ENCODE measurements around the gene SMAD5.

SMAD5 gene

DNA sequence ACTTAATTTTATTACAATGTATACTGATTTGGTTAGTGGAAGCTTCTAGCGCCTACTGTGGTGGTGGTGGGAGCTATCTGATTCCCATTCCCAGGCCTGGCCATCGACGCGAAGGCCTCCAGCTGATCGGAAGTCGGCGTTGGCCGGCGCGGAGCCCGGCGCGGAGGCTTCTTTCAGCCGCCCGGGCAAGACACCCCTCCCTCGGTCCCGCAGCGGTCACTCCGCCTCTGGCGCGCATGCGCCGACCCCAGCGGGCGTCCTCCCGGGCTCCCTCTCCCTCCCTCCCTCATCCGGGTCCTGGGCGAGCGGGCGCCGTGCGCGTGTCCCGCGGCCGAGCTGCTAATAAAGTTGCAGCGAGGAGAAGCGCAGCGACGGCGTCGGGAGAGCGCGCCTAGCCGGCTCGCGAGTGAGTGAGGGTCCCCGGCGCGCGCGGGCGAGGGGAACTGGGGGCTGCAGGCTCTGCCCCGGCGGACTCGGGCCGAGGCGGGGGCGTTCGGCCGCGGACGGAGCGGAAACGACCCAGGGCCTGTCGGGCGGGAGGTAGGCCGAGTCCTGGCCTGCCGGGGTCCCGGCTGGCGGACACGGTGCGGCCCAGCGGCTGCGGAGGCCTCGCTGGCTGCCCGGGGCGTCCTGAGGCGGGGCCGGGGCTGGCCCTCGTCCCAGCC lies at the start of gene SMAD5:
Gene SMAD5 (plus strand): TSS at position 289 of the 665 bp plus-strand sequence. CDS start 20,916 bp downstream, outside the sequence.
- peak; percentile 82 to 93 for DNase-seq

DNA sequence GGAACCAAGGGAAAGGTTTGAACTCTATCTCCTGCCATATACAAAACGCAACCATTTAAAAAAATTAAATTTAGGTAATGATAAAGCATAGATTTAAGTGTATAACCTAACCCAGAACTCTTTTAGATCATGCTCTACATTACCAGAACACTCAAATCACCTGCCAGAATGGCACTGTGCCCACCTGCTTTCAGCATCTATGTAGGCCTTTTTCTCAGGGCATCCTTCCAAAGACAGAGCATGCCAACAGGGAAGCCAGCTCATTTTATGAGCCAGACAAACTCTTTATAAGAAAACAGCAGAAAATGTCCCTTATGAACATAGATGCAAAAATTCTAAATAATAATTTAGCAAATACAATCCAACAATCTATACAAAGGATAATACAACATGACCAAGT lies 47.9 kb upstream of the SMAD5 start:
- DNase-seq = no peak

DNA sequence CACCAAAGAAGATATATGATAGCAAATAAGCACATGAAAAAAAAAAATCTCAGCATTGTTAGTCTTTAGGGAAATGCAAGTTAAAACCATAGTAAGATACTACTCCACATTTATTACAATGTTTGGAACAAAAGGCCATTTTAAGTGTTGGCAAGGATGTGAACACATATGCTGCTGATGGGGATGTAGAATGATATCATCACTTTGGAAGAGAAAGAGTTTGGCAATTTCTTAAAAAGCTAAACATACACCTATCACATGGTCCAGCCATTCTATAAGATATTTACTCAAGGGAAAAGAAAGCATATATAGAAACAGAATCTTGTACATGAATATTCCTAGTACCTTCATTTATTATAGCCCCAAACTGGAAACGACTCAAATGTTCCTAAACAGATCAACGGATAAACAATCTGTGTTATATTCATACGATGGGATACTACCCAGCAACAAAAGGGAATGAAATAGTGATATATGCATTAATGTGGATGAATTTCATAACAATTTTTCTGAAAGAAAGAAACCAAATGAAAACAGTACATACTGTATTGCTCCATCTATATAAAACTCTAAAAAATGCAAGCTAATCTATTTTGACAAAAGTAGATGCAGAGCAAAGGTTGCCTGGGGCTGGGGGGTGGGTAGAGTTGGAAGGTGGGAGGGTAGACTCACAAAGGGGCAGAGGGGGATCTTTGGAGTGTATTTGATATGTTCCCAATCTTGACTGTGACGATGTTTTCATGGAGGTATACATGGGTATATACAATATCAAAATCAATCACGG lies 45.7 kb upstream of the SMAD5 start:
- DNase-seq = no peak

DNA sequence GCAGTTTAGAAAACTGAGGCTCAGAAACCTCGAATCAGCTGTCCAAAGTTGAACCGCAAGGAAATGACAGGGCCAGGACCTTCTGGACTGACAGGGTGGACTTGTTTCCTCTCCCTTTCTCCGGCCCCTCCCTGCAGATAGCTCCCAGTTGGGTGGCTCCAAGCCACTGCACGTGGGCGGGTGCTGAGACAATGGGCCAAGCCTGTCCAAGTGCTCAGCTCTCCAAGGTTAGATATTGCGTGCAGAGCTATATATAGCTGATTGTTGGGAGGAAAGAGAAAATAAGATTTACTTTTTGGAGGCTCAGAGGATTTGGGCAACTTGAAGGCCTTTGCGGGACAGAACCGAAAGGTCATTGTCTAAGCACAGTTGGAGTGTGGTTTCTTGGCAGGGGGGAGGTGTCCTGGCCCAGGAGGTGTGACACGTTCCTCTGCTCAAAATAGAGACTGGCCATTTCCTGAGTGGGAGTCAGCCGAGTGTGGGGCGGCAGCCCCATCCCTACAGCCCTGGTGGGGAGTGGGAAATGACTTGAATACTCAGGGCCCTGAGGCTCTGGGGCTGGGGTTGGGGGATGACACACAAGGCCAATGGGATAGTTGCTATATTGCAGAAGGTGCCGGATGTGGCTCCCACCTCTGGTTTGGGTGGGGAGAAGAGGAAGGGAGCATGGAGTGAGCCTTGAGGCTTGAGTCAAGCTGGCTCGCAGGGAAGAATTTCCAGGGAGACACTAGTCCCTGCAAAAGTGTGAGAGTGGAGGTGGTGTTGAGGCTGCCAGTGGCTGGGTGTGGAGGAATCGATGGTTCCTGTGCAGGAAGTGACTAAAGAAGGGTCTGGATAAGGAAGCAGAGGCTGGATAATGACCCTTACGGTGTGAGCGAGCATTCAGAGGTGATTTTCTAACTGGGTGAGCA lies 44.4 kb upstream of the SMAD5 start:
- no peak for DNase-seq

DNA sequence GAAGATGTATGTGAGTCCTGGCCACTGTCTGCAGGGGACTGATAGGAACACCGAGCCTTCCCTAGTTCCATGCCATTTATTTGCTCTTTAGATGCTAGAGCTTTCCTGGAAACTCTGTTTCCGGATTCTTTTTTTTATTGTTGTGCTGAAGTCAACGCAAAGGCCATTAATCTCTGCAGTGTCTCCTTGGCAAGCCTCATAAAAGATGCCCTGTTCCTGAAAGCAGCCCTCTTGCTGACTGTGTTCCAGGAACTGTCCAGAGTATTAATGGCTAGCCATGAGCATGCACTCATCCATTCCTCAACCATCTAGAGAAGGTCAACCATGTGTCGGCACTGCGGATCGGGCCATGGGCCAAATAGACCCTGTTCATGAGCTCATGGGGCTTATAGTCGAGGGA lies 42.9 kb upstream of the SMAD5 start:
- DNase-seq = no peak

DNA sequence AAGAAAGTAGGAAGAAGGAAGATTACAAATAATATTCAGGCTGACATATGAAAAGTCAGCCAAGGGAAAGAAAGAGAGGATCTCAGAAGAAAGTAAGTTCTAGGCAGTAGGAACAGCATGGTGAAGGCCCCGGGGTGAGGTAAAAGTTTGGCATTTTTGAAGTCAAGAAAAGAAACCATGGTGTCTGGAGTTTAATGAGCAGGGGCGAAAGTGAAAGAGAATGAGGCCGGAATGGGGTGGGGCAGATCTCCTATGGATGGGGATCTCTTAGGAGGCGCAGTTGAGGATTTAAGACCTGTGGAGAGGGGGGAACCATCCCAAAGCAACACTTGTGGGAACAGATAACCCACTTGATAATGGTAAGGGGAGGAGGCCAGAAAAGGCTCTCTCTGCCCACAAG lies 42.3 kb upstream of the SMAD5 start:
- no peak for DNase-seq

DNA sequence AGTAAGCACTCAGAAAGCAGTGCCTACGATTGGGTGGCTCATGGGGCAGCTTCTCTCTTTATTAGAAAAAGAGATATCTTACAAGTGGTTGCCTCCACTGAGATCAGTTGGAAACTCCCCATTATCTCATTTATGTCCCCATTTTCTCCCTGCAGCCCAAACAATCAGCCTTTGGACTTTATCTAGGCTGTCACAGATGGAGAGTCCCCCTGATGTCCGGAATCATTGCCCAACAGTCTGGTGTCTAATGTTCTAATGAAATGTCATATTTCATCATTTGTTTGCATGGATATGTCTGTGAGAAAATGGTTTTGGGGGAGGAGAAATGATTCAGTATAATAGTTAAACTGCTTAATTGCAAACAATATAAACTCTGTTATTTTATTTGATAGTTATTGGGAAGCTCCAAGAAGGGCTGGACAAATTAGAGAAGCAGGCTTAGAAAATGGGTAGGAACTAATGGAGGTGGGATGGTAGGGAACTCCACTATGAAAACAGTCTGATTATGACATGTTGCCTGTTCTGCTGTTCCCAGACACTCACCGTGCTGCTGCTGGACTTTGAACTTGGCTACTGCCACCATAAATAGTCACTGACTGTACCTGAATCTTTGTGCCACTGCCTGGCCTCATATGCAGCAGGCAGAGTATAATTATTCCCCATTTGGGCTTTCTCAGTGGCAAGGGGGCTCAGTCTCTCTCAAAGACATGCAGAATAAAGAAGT lies 38.3 kb upstream of the SMAD5 start:
- DNase-seq = no peak

DNA sequence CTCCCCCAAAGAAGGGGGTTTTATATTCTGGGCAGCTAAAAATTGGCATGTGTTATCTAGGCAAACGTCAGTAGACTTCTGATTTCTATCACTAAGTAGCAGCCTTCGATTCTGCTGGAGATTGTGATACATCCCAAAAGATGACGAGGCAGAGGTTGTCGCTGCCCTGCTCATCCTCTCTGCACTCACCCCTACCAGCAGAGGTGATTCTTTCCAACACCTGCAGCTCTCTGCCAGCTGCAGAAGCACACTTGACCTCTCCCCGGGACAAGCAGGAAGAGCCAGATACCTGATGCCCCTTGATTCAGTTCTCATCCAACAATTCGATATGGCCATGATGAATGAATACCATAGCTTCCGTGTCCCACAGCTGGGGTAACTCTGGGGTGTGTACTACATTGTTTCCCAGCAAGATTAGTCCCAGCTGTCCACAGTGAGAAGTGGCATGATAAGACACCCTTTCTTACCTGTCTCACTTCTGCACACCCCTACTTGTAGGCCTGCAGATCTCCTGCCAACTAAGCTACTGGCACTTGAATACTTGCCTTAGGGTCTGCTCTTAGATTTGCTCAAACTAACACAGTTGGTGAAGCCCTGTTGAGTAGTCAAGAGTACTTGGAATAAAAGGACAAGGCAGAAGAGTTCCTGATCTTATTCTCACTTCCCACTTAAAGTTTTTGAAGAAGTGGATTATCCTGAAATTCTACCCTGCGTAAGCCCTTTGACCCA lies 37.6 kb upstream of the SMAD5 start:
- peak; percentile 5 to 35 for DNase-seq

DNA sequence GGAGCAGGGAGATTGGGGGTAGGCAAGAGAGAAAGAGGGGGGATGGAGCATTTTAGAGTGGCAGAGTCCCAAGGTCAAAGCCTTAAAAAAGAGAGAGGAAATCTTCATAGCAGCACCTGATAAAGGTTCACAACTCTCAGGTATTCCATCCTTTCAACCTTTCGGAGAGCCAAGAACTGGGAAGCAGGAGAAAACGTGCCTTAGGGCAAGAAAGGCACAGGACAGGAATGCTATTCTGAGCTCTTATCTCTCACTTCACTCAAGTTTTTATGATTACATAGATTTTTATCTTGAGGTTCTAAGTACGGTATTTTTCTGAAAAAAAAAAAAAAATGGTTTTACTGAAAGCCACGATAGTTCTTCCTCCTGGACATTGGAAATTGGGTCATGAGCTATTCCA lies 34.5 kb upstream of the SMAD5 start:
- no peak for DNase-seq

DNA sequence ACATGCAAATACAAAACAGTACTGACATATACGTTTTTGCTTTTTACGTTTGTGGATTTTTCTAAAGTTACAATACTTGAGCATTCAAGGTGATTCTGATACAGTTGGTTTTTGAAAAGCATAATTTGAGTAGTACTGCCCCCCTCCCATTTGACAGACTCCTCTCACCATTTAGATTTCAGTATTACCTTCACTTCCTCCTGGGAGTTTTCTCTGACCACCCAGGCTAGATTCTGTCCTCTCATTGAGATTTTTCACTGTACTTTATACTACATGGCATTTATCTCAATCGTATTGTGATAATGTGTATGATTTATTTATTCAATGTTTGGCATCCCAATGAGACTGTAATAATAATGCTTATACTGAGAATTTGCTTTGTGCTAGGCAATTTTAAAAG lies 32.8 kb upstream of the SMAD5 start:
- no peak for DNase-seq

DNA sequence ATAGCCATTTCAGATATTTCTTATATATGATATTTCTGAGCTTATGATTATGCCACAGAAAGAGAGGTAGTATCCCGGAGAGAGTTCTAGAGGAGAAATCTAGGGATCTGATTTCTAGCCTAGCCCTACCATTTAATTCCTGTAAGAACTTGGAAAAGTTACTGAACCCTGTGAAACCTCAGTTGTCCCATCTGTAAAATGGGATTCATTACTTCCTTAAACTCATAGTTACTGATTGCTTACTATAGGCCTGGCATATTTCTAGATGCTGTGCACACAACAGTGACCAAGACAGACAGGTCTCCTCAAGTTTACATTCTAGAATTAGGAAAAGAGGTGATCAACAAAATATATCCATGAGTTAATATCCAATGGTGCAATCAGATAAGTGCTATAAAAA lies 30.8 kb upstream of the SMAD5 start:
- DNase-seq = no peak

DNA sequence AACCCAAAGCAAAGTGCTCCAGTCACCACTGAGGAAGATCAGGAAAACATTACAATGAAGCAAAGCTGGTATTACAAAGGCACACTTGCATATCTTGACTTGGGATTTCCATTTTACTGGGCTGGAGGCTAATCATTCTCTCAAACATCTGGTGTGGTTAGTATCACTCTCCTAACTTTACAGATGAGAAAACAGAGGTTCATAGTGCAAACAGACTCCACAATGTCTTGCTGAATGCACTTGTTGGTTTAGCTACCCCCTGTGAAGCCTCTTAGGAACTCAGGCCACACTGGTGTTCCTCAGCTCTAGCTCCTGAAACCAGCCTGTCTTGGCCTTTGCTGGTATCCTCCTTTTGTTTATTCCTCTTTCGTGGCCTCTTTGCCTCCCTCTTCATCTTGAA lies 29.5 kb upstream of the SMAD5 start:
- no peak for DNase-seq

DNA sequence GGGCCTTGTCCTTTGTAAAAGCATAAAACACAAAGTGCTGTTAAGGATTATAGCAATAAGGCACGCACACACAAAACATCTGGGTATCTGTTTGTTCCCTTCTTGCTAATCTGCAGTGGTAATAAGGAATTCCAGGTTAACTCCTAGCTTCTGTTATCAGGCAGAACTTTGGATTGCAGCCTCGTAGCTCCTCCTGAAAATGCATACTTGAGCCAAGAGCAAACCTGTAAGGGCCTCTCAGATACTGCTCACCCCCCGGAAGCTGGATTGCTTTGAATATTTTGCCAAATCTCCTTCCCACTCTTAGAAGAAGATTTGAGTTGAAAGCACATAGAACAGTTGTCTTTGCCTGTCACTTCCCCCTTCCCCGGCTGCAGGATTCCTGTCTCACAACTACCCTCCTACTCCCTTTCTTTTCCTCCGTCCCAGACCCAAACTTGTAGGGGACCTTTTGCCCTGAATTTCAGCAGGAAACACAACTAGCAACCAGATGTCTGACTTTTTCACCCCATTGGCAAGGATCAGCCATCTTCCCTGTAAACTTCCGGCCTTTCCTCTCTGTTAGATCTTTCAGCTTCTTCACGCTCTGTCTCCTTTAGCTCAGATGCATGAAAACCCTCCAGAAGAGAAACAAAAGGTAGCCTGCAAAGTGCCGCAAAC lies 28.2 kb upstream of the SMAD5 start:
- no peak for DNase-seq

DNA sequence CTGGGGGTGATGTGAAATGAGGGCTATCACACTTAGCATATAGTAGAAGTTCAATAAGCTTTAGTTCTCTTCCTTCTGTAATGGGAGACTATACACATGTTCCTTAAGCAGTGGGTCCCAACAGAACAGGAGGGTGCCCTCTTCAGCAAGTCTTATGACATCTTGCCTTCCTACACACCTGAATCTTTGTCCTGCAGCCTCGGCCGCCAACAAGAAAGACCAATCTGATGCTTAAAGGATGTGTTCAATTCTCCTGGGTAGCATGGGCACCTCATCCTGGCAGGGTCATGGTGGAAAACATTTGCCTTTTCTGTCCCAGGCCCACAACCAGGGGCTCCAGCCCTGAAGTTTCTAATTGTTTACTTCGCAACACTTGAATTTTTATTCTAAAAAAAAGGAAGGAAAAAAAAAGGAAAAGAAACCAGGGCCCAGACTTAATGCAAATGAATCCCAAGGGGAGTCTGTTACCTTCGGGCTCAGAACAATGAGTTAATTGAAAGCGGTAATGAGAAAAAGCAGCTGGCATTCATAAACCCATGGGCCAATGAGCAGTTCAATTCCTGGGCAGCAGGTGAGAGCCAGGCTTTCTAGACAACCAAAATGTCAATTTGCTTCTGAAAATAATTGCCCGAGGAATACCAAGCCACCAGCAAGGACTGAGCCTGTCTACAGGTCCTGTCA lies 26.2 kb upstream of the SMAD5 start:
- no peak for DNase-seq

DNA sequence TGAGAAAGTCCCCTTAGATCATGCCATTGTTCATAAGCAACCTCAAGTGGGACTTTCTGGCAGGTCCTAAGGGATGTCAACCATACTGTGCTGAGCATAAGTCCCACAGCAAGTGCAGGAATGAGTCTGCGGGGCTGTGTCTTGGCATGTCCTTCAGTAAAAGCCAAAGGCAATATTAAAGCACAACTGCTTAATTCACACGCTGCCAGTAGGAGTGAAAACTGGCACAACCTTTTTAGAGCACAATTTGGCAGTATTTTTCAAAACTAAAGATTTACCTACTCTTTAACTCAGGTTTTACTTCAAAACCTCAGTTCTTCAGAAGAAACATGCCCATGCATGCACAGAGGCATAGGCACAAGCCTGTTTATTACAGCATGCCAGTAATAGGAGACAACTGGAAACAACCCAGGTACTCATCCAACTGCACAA lies 24.4 kb upstream of the SMAD5 start:
- no peak for DNase-seq

DNA sequence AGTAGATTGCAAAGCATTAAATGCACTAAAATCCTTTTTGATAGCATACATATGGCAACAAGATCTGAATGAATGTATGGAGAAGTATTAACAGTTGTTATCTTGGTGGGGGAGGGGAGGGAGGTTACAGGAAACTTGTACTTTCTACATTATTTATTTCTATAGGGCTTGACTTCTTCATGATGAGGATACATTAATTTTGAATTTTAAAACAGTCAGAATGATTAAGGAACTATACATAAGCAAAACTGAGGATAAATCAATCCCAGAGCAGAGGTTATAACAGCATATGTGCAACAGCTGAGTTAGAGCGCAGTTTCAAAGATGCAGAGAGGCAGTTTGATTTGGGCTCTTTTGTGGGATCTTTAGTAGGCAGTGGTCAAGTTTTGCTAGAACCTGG lies 23.9 kb upstream of the SMAD5 start:
- no peak for DNase-seq

DNA sequence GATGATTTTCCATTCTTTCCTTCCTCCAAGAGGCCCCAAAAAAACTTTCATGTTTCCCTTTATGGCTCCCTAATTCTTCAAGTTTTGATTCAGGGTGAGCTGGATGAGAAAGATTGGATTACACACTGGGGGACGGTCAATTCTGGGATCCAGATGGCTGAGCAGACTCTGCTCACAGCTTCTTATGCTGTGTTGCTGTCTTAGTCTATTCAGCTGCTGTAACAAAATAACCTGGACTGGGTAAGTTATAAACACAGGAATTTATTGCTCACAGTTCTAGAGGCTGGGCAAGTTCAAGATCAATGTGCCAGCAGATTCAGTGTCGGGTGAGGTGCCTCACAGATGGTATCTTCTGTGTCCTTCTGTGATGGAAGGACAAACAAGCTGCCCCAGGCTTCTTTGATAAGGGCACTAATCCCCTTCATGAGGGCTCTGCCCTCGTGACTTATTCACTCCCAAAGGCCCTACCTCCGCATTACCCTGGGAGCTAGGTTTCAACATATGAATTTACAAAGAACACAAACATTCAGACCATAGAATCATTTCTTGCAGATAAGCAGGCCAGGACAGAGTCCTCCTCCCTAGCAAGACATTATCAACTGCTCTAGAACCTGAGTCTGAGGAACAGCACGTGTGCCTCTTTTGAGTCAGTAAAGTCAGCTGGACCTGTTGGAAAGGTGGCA lies 23.1 kb upstream of the SMAD5 start:
- DNase-seq = no peak

DNA sequence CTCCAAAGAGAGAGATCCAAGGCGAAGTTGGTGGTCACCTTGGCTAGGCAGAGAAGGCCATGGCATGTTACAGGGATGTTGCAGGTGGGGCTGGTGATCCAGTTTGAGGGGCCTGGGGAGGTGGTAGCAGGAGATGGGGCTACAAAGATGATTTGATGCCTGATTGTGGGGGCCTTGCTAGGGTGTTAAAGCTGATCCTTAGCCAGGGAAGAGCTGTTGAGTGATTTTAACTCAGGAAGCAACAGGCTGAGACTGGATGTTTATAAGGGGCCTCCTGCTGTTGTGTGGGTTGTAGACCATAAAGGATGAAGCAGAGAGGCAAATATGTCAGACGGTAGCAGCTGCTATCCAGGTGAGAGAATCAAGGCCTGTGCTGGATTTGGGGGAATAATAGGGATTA lies 19.0 kb upstream of the SMAD5 start:
- no peak for DNase-seq

DNA sequence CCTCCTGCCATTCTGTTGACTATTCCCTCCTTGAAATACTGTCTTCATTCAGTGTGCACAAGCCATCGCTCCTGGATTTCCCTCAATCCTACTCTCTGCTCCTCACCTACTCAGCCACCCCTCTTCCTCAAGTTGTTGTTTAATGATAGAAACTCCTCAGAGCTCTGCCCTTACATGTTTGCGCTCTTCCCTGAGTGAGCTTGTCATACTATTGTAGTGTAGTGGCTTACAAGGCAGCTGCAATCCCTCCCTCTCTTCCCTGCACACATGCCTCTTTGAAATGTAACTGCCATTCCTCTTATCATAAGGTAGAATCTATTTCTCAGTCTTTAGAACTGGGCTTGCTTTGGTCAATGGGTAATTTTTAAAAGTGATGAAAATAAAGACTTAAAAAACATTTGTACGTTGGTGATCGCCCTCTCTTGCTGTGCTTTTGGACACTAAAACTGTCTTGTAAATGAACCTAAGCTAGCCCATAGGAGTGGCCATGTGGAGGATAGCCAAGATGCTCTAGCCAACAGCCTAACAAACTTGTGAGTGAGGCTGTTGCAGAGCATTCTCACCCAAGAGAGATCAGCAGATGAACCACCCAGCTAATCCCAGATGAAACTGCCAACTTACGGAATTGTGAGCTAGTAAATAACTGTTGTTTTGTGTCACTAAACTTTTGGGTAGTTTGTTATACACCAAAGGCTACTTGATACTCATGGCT lies 18.1 kb upstream of the SMAD5 start:
- DNase-seq = no peak
